Colonic mucosa (tissue), 4 donors: ENCODE data around the gene NCBP1. TPM values are rescaled to one million over a fixed set of nuclear protein-coding genes. Genes with fewer than 3 reads are reported as not detected.
A peak's percentile ranks its signal among the peaks of the same experiment; 100 is the strongest.
"Not testable (repeated sequence)": the region's sequence is repeated elsewhere in the genome, so short reads cannot be mapped to it uniquely, and the experiment has no call there.

ENCODE experiments used
- DNase-seq: peaks from one replicate; pipeline ENCODE4 v3.0.0-alpha.2; 2020
- H3K27ac ChIP-seq: fragments of 200-600 bp; one replicate; pipeline ENCODE4 v1.8.0; 2021
- H3K27me3 ChIP-seq: fragments of 200-600 bp; one replicate; pipeline ENCODE4 v1.8.0; 2021
- H3K36me3 ChIP-seq: fragments of 200-600 bp; one replicate; pipeline ENCODE4 v1.8.0; 2021
- H3K4me1 ChIP-seq: fragments of 200-600 bp; one replicate; pipeline ENCODE4 v1.8.0; 2021; ENCODE audit warnings: mild to moderate bottlenecking
- H3K4me3 ChIP-seq: fragments of 200-600 bp; one replicate; pipeline ENCODE4 v1.8.0; 2021
- H3K9ac ChIP-seq, 2 donors: one replicate each; pipeline ENCODE4 v1.7.0; 2013; ENCODE audit warnings: control low read depth in 2 of 2, low read depth in 2 of 2, low read length in 2 of 2
- H3K9me3 ChIP-seq: fragments of 200-600 bp; one replicate; pipeline ENCODE4 v1.8.0; 2021
- intact Hi-C: fragments of 100-400 bp; cut with DNase I; formaldehyde crosslinking; loops from one replicate; pipeline ENCODE4 v1.14.1; 2022
- total RNA-seq, 2 donors: library from RNA; stranded (reverse); fragmentation: NEBNext Ultra II Directional in 1 of 2; extraction: Animal tissue kit (Norgen Biotek cat#: 25700) in 1 of 2; gene quantifications; one replicate each; pipeline ENCODE4 v1.2.1, GENCODE V29; 2021
- TF ChIP-seq, protein P1 (sequence below): fragments of 200-600 bp; IDR thresholded peaks from one replicate; pipeline ENCODE4 v1.8.0; 2022; ENCODE audit warnings: antibody characterized with exemption, mild to moderate bottlenecking
- donor health status: healthy.
- donor health status: DM: no; HTN: no; CAD: no.
- donor health status: DM: no; HTN: no; CAD: no.

NCBP1 gene
- total RNA-seq, 2 donors from 2014 or later = 30.3 to 48.2 TPM

DNA sequence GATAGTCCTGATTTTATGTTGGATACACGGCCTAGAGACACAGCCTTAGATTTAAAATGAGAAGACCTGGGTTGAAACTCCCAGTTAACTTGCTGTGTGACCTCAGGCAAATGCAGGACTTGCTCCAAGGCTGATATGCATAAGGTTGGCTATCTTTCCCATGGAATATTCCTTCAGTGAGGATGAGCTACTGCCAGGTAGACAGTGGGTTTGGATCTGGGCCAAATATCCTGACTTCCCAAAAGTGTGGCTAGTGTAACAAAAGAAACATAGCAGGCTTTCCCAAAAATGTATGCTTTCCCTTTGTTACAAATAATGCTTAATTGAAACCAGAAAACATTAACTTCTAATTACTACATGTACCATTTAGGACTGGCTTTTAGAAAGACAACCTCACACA is 64.2 kb downstream of the NCBP1 start:
- Histone ChIP-seq H3K9ac (peak overlapping the region; percentile 4 to 93), H3K4me1 (peaks cover 16% of the 10 kb centered on the region), H3K4me3 (peak overlapping the region; percentile 80), H3K27ac (peak overlapping the region; percentile 90), H3K36me3 (no peaks in the 10 kb centered on the region), H3K9me3 (no peaks in the 10 kb centered on the region), H3K27me3 (no peaks in the 10 kb centered on the region)
- intact Hi-C loops = no loop called here
- TF ChIP-seq, protein P1, sequence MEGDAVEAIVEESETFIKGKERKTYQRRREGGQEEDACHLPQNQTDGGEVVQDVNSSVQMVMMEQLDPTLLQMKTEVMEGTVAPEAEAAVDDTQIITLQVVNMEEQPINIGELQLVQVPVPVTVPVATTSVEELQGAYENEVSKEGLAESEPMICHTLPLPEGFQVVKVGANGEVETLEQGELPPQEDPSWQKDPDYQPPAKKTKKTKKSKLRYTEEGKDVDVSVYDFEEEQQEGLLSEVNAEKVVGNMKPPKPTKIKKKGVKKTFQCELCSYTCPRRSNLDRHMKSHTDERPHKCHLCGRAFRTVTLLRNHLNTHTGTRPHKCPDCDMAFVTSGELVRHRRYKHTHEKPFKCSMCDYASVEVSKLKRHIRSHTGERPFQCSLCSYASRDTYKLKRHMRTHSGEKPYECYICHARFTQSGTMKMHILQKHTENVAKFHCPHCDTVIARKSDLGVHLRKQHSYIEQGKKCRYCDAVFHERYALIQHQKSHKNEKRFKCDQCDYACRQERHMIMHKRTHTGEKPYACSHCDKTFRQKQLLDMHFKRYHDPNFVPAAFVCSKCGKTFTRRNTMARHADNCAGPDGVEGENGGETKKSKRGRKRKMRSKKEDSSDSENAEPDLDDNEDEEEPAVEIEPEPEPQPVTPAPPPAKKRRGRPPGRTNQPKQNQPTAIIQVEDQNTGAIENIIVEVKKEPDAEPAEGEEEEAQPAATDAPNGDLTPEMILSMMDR = no peak
- DNase-seq = no peak

DNA sequence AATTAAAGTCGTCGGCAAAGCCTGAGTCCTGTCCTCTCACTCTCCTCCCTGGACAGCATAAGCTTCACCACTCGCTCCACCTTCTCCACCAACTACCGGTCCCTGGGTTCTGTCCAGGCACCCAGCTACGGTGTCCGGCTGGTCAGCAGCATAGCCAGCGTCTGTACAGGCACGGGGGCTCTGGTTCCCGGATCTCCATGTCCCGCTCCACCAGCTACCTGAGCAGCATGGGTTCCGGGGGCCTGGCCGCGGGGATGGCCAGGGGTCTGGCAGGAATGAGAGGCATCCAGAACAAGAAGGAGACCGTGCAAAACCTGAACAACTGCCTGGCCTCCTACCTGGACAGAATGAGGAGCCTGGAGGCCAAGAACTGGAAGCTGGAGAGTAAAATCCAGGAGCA is 65.2 kb downstream of the NCBP1 start:
- H3K4me3 ChIP-seq = no peak overlapping the region
- intact Hi-C loops = no loop called here

DNA sequence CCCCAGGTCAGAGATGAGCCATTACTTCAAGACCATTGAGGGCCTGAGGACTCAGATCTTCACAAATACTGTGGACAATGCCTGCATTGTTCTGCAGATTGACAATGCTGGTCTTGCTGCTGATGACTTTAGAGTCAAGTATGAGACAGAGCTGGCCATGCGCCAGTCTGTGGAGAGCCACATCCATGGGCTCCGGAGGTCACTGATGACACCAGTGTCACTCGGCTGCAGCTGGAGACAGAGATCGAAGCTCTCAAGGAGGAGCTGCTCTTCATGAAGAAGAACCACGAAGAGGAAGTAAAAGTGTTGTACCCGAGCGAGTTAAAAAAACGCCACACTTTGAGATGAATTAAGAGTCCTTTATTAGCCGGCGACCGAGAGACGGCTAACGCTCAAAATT is 65.7 kb downstream of the NCBP1 start:
- H3K4me3 ChIP-seq, H3K27ac ChIP-seq, H3K9ac ChIP-seq, intact Hi-C loops, H3K9me3 ChIP-seq, H3K27me3 ChIP-seq, DNase-seq, H3K36me3 ChIP-seq: not testable (repeated sequence)
- peaks cover 16% of the 10 kb centered on the region for H3K4me1 ChIP-seq

More for the DNA sequence above, 65.2 kb downstream of the NCBP1 start:
- Histone ChIP-seq H3K9ac (no peak overlapping the region), H3K27me3 (no peaks in the 10 kb centered on the region), H3K27ac (no peak overlapping the region), H3K9me3 (no peaks in the 10 kb centered on the region), H3K4me1 (peaks cover 16% of the 10 kb centered on the region), H3K36me3 (no peaks in the 10 kb centered on the region)
- no peak for DNase-seq
- TF ChIP-seq, protein P1 = no peak

DNA sequence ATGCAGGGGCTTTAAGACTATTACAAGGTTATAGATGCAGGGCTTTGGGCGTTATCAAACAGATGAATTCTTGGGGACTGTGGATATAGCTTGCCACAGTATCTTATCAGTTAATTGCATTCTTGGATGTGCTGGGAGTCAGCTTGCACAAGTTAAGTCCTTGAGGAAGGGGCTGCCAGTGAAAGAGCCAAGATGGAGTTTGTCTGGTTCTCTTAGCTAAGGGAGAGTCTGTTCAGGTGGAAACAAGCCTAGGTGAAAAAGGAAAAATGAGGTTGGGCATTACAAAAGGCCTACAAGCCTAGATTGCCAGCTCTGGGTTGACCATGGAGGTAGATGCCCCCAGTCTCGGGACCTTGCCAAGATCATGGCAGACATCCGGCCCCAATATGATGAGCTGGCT is 66.2 kb downstream of the NCBP1 start:
- intact Hi-C loops, H3K4me3 ChIP-seq, H3K27ac ChIP-seq, H3K36me3 ChIP-seq, H3K27me3 ChIP-seq, H3K9ac ChIP-seq, DNase-seq, H3K9me3 ChIP-seq: not testable (repeated sequence)
- H3K4me1 ChIP-seq = peaks cover 15% of the 10 kb centered on the region

DNA sequence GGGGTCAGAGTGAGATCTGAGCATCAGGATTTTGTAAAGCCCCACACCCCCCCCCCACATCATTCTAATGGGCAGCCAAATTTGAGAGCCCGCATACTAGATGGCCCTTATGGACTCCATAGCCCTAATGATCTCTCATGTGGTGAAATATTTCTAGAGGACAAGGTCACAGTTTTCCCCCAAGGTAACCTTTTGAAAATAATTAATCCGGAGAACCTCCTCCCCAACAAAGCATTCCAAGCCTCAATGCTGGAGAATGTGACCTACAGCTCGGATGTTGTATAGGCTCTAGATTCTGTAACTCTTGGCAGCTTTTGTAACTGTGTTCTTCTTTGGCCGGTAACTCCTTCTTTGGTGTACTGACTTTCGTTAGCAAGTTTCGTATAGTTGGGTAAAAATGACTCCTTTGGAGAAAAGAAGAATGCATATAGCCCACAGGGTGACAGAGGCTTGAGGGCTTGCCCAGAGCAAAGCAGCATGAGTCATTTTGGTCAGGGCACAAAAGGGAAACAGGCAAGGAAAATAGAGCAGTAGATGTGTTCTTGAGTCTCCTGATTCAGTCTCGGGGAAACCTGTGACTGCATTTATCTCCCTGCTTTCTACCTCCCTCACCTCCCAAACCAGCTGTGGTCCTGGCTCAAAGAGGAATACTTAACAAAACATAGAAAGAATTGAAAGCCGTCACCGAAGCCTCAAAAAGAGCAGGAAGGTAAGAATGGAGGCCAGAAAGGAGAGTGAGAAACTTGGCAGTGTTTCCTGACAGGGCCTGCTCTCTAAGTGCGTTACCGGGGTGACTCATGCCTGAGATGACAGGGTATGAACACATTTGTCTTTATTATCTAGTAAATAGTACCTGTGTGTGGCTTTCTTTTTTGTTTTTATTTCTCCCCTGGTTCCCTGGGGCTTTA is 70.1 kb downstream of the NCBP1 start:
- H3K9me3 ChIP-seq = no peaks in the 10 kb centered on the region
- H3K36me3 ChIP-seq = no peaks in the 10 kb centered on the region
- no peaks in the 10 kb centered on the region for H3K27me3 ChIP-seq
- no peak overlapping the region for H3K4me3 ChIP-seq
- no peak overlapping the region for H3K27ac ChIP-seq
- intact Hi-C loops = no loop called here
- TF ChIP-seq, protein P1 = no peak
- no peak for DNase-seq
- H3K4me1 ChIP-seq = no peaks in the 10 kb centered on the region
- no peak overlapping the region for H3K9ac ChIP-seq

DNA sequence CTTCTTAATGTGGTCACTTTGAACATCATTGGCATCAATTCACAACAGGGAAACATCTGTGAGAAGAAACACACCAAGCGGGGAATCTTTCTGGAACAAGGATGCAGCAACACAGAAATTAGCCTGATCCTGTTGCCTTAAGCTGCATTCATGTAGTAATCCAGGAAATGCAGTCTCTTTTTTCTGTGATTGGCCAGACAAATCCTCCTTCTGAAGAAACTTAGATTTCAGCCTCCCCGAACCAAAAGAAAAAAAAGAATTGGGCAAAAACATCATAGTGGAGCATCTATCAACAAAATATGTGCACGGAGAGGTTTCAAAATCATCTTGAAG is 70.7 kb downstream of the NCBP1 start:
- no peak overlapping the region for H3K9ac ChIP-seq
- TF ChIP-seq, protein P1 = no peak
- no peaks in the 10 kb centered on the region for H3K36me3 ChIP-seq
- no peaks in the 10 kb centered on the region for H3K27me3 ChIP-seq
- no peaks in the 10 kb centered on the region for H3K4me1 ChIP-seq
- intact Hi-C loops = no loop called here
- H3K9me3 ChIP-seq = no peaks in the 10 kb centered on the region
- no peak for DNase-seq
- H3K27ac ChIP-seq = no peak overlapping the region
- no peak overlapping the region for H3K4me3 ChIP-seq
